Astrocyte (in vitro differentiated cells and primary cell): ENCODE measurements around the gene CXCL9. TPM values are rescaled to one million over a fixed set of nuclear protein-coding genes. Genes with fewer than 3 reads are reported as not detected.

Source experiments
- DNase-seq: peaks from one replicate; pipeline ENCODE4 v3.0.0-alpha.2; 2010; ENCODE audit warnings: low read depth
- FAIRE-seq: peaks from 2 replicates; lab custom pipeline; 2011; peaks lifted over from hg19 to GRCh38; lab: Jason Lieb, UNC
- H2AFZ ChIP-seq: 2 replicates; pipeline ENCODE4 v1.6.0; 2012; ENCODE audit warnings: low read depth, low read length, inconsistent platforms
- H3K27ac ChIP-seq: 2 replicates; pipeline ENCODE4 v1.5.1; 2011; ENCODE audit warnings: low read depth, low read length, inconsistent platforms
- H3K27me3 ChIP-seq: 2 replicates; pipeline ENCODE4 v1.6.0; 2011; ENCODE audit warnings: low read length, inconsistent platforms; ENCODE audit not compliant: insufficient read depth
- H3K36me3 ChIP-seq: 2 replicates; pipeline ENCODE4 v1.5.1; 2011; ENCODE audit warnings: low read length, inconsistent platforms; ENCODE audit not compliant: insufficient read depth
- H3K4me1 ChIP-seq: 2 replicates; pipeline ENCODE4 v1.5.1; 2011; ENCODE audit warnings: low read length, inconsistent platforms; ENCODE audit not compliant: insufficient read depth
- H3K4me2 ChIP-seq: 2 replicates; pipeline ENCODE4 v1.6.0; 2012; ENCODE audit warnings: low read length, inconsistent platforms
- H3K4me3 ChIP-seq: 2 replicates; pipeline ENCODE4 v1.5.1; 2011; ENCODE audit warnings: low read depth, mild to moderate bottlenecking, low read length, inconsistent platforms; ENCODE audit not compliant: insufficient read depth
- H3K79me2 ChIP-seq: 2 replicates; pipeline ENCODE4 v1.6.0; 2012; ENCODE audit warnings: mild to moderate bottlenecking, low read length, inconsistent platforms; ENCODE audit not compliant: insufficient read depth
- H3K9ac ChIP-seq: 2 replicates; pipeline ENCODE4 v1.6.0; 2012; ENCODE audit warnings: mild to moderate bottlenecking, low read length, inconsistent platforms
- H3K9me3 ChIP-seq: 2 replicates; pipeline ENCODE4 v1.5.1; 2012; ENCODE audit warnings: low read depth, mild to moderate bottlenecking, low read length, inconsistent platforms; ENCODE audit not compliant: insufficient read depth
- H4K20me1 ChIP-seq: 2 replicates; pipeline ENCODE4 v1.6.0; 2012; ENCODE audit warnings: low read length, inconsistent platforms; ENCODE audit not compliant: insufficient read depth
- H3K27ac Mint-ChIP-seq: one replicate; pipeline ENCODE4 v1.8.0; 2021; ENCODE audit warnings: mild to moderate bottlenecking, mixed read lengths; ENCODE audit not compliant: unreplicated experiment
- H3K27me3 Mint-ChIP-seq: one replicate; pipeline ENCODE4 v1.8.0; 2021; ENCODE audit warnings: low read depth, mixed read lengths; ENCODE audit not compliant: unreplicated experiment
- H3K36me3 Mint-ChIP-seq: one replicate; pipeline ENCODE4 v1.8.0; 2021; ENCODE audit warnings: low read depth, mixed read lengths; ENCODE audit not compliant: unreplicated experiment
- H3K4me1 Mint-ChIP-seq: one replicate; pipeline ENCODE4 v1.8.0; 2021; ENCODE audit warnings: low read depth, mixed read lengths; ENCODE audit not compliant: unreplicated experiment
- H3K4me3 Mint-ChIP-seq: one replicate; pipeline ENCODE4 v1.8.0; 2021; ENCODE audit warnings: mild to moderate bottlenecking, moderate library complexity, mixed read lengths; ENCODE audit not compliant: unreplicated experiment
- H3K9me3 Mint-ChIP-seq: one replicate; pipeline ENCODE4 v1.8.0; 2021; ENCODE audit warnings: mild to moderate bottlenecking, mixed read lengths; ENCODE audit not compliant: unreplicated experiment
- EZH2 ChIP-seq: IDR thresholded peaks from 2 replicates; pipeline ENCODE4 v1.6.1; 2012; ENCODE audit warnings: mild to moderate bottlenecking, low read length, inconsistent platforms; ENCODE audit not compliant: insufficient read depth
- total RNA-seq: library from RNA; stranded (reverse); gene quantifications from 2 replicates; pipeline ENCODE4 v1.2.1, GENCODE V29; 2021
- TF ChIP-seq, protein P1 (sequence below): IDR thresholded peaks from 2 replicates; pipeline ENCODE4 v1.5.1; 2011; ENCODE audit warnings: low read depth, mild to moderate bottlenecking, inconsistent platforms, low read length, moderate library complexity; ENCODE audit not compliant: insufficient read depth

Gene CXCL9
- total RNA-seq, 1 donor from 2014 or later = not detected

DNA sequence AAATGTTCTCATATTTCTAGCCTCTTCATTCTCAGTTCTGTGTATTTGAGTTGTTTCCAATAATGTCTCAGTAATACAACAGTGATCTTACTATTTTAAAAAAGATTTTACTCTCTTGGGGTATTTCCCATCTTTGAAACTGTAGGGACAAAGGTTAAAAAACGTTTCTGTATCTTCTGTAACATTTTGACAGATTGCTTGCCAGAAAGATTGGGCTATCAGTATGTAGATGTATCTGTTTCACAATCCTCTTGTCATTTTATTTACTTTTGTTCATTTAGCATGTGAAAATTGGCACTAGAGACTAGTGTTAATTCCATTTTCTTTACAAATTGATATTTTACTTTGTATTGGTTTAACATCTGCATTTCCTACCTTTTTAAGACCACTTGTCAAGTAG lies 6.2 kb upstream of the CXCL9 start:
- Histone ChIP-seq H3K27ac (no peak overlapping the region), H2AFZ (no peak overlapping the region), H3K4me1 (peaks cover 12% of the 10 kb centered on the region), H3K27me3 (no peaks in the 10 kb centered on the region), H3K79me2 (no peaks in the 10 kb centered on the region), H3K4me3 (no peak overlapping the region), H3K9ac (no peak overlapping the region), H4K20me1 (no peaks in the 10 kb centered on the region), H3K4me2 (no peak overlapping the region), H3K9me3 (no peaks in the 10 kb centered on the region), H3K36me3 (no peaks in the 10 kb centered on the region)
- Mint-ChIP-seq H3K36me3 (no peaks in the 10 kb centered on the region), H3K27ac (no peak overlapping the region), H3K9me3 (peaks cover 5% of the 10 kb centered on the region), H3K27me3 (peaks cover 4% of the 10 kb centered on the region), H3K4me1 (peaks cover 17% of the 10 kb centered on the region), H3K4me3 (no peak overlapping the region)
- no peak for DNase-seq
- FAIRE-seq = no peak
- TF ChIP-seq EZH2 = no peak
- TF ChIP-seq, protein P1, sequence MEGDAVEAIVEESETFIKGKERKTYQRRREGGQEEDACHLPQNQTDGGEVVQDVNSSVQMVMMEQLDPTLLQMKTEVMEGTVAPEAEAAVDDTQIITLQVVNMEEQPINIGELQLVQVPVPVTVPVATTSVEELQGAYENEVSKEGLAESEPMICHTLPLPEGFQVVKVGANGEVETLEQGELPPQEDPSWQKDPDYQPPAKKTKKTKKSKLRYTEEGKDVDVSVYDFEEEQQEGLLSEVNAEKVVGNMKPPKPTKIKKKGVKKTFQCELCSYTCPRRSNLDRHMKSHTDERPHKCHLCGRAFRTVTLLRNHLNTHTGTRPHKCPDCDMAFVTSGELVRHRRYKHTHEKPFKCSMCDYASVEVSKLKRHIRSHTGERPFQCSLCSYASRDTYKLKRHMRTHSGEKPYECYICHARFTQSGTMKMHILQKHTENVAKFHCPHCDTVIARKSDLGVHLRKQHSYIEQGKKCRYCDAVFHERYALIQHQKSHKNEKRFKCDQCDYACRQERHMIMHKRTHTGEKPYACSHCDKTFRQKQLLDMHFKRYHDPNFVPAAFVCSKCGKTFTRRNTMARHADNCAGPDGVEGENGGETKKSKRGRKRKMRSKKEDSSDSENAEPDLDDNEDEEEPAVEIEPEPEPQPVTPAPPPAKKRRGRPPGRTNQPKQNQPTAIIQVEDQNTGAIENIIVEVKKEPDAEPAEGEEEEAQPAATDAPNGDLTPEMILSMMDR = no peak

DNA sequence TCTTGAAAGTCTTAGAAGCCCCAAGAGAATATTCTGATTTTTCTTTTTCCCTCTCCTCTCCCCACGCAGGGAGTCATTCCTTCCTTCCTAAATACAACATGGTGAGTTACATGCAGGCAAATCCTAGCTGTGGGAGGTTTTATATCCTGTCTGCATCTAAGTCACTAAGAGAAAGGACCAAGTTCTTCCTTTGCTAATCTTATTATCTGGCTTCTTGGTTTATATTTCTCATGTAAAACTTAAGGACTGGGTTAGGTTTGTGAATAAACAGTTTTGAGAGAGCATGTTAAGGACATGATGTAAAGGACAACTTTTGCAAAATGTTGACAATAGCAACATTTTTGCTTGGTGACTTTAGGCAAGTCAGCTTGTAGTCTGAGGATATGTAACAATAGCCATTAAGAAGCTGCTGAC lies 5.1 kb upstream of the CXCL9 start:
- TF ChIP-seq, protein P1 = no peak
- no peak for TF ChIP-seq EZH2
- no peaks in the 10 kb centered on the region for H3K79me2 ChIP-seq
- Mint-ChIP-seq H3K4me3 (no peak overlapping the region), H3K9me3 (peaks cover 2% of the 10 kb centered on the region), H3K27me3 (no peaks in the 10 kb centered on the region), H3K4me1 (peaks cover 17% of the 10 kb centered on the region), H3K36me3 (no peaks in the 10 kb centered on the region), H3K27ac (peak overlapping the region; percentile 93)
- H3K27me3 ChIP-seq = no peaks in the 10 kb centered on the region
- H3K27ac ChIP-seq = no peak overlapping the region
- H3K4me2 ChIP-seq = peak overlapping the region; percentile 77
- H3K4me1 ChIP-seq = peaks cover 12% of the 10 kb centered on the region
- no peaks in the 10 kb centered on the region for H3K9me3 ChIP-seq
- peak; percentile 11 for DNase-seq
- no peaks in the 10 kb centered on the region for H4K20me1 ChIP-seq
- no peaks in the 10 kb centered on the region for H3K36me3 ChIP-seq
- H3K4me3 ChIP-seq = no peak overlapping the region
- peak; percentile 60 for FAIRE-seq
- peak overlapping the region; percentile 39 for H3K9ac ChIP-seq
- H2AFZ ChIP-seq = peak overlapping the region; percentile 64

DNA sequence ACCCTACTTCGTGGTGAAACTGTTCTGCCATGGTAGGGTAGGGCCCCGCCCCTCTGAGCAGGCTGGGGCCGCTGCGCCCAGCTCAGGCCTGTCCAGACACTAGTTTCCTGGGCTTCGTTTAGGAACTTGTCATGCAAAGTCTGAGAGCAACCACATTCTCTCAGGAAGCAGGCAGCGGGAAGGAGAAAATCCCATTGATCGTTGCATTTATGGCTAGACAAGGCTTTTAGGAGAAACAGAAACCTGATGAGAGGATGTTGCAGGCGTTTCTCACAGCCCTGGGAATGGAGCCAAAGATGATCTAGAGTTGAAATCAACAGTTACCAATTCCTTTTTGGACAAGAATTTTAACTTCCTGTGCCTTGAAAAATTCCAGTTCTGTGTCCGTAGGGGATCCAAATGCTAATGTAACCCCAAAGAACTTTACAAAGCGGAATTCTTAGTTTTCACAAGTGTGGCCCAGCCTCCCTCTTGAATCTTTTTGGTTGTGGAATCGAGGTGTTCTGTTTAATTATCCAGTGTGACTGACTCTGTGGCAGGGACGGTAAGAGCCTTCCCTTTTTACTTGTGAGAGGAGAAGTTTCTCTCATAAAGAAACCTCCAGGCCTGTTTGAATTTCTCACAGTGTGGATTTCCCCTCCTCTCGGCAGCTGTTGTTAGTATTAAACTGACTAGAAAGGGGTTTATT lies 4.5 kb upstream of the CXCL9 start:
- peak overlapping the region; percentile 64 for H2AFZ ChIP-seq
- no peaks in the 10 kb centered on the region for H3K27me3 Mint-ChIP-seq
- peak overlapping the region; percentile 93 for H3K27ac Mint-ChIP-seq
- no peak for TF ChIP-seq EZH2
- TF ChIP-seq, protein P1 = no peak
- H3K4me1 ChIP-seq = peaks cover 12% of the 10 kb centered on the region
- no peaks in the 10 kb centered on the region for H3K36me3 ChIP-seq
- peak overlapping the region; percentile 13 for H3K4me3 ChIP-seq
- H3K36me3 Mint-ChIP-seq = no peaks in the 10 kb centered on the region
- H3K4me2 ChIP-seq = peak overlapping the region; percentile 77
- no peaks in the 10 kb centered on the region for H3K79me2 ChIP-seq
- peaks cover 17% of the 10 kb centered on the region for H3K4me1 Mint-ChIP-seq
- peak overlapping the region; percentile 39 for H3K9ac ChIP-seq
- peaks cover 3% of the 10 kb centered on the region for H3K27me3 ChIP-seq
- H3K9me3 ChIP-seq = no peaks in the 10 kb centered on the region
- DNase-seq = peak; percentile 46
- FAIRE-seq = peak; percentile 86
- H3K9me3 Mint-ChIP-seq = peaks cover 2% of the 10 kb centered on the region
- no peak overlapping the region for H3K4me3 Mint-ChIP-seq
- peak overlapping the region; percentile 10 for H3K27ac ChIP-seq
- no peaks in the 10 kb centered on the region for H4K20me1 ChIP-seq
